Panc1 (cell line): Measurements from ENCODE around the gene EPN1.

Experiments
- CTCF ChIP-seq: fragments of 450-650 bp; IDR thresholded peaks from 2 replicates; pipeline ENCODE4 v1.5.1; 2017; ENCODE audit warnings: mild to moderate bottlenecking
- POLR2AphosphoS5 ChIP-seq: IDR thresholded peaks from 2 replicates; pipeline ENCODE4 v1.6.1; 2012; ENCODE audit warnings: mild to moderate bottlenecking, low read depth, low read length, moderate library complexity
- REST ChIP-seq, 2 experiments: IDR thresholded peaks; 2 replicates each; pipeline ENCODE4 v1.6.1; 2011 to 2012; ENCODE audit warnings: low read depth in 2 of 2, control low read depth in 1 of 2, low read length in 1 of 2, mild to moderate bottlenecking in 1 of 2, moderate library complexity in 1 of 2; ENCODE audit not compliant: insufficient read depth in 1 of 2
- TCF7L2 ChIP-seq: IDR thresholded peaks from 2 replicates; pipeline ENCODE4 v1.6.1; 2011; ENCODE audit warnings: mild to moderate bottlenecking, low read depth, low read length, inconsistent platforms

- no peak for TF ChIP-seq CTCF
- no peak for TF ChIP-seq POLR2AphosphoS5
- TF ChIP-seq REST (IDR thresholded peaks at IDR 0.05; ENCODE audit: insufficient read depth in 1 of 2, low read depth in 2 of 2, low read length in 1 of 2): no peak
- TF ChIP-seq TCF7L2: no peak
These were observed 782 bp downstream of the EPN1 start for GRCh38 chr19:55675661-55676354.
